ENCODE results near the gene TAOK2.

The TAOK2 gene

DNA sequence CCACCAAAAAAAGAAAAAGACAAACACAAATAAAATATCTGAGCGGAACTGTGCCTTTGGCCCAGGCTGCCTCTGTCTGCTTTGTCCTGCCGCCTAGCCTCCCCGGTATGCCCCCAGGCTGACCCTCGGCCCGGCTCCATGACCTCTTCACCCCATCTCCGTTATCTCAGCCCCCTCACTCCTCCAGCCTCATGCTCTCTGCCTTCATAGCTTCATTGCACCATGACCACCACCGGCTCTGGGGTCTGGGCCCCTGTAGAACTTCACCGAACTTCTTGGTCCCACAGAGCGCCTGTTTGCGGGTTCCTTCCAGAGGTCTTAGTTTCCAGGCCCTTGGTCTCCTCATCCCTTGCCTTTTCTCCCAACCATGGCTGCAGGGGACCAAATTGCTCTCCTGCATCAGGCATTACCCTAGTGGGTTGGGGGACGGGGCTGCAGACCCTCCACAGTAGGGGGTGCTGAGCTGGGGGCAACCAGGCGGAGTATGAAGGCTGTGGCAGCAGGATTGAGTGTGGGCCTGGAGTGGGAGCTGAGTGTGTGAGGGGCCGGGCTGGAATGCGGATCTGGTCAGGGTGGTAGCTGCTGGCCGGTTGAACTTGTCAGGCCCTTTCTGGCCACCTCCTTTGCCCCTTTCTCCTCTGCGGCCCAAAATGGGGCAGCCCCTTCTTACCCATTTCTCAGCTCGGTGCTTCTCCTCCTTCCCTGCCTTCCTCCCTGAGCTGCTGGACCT, 14.8 kb downstream of the TAOK2 start:
- no peak for FAIRE-seq

DNA sequence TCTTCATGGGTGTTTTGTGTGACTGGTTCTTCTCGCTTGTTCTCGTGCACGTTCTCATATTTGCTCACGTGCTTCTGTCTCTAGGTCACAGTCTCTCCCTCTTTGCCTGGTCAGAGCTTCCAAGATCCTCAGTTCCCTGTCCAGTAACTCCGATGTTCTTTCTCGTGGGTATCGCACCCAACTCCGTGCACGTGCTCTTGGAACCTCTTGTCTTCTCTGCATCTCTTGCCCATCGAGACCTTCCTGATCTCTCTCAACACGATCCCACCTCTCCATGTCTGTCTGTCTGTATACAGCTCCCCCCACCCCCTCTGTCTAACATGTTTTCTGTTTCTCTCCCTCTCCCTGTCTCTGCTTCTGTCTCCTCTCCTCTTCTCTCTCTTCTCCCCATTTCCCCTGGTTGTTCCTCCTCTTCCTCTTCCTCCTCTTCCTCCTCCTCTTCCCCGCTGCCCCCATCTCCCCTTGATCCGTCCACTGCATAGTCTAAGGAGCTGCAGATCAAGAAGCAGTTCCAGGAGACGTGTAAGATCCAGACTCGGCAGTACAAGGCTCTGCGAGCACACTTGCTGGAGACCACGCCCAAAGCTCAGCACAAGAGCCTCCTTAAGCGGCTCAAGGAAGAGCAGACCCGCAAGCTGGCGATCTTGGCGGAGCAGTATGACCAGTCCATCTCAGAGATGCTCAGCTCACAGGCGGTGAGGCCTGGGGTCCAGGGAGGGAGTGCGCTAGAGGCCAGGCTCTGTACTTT, 15.6 kb downstream of the TAOK2 start:
- no peak for FAIRE-seq

DNA sequence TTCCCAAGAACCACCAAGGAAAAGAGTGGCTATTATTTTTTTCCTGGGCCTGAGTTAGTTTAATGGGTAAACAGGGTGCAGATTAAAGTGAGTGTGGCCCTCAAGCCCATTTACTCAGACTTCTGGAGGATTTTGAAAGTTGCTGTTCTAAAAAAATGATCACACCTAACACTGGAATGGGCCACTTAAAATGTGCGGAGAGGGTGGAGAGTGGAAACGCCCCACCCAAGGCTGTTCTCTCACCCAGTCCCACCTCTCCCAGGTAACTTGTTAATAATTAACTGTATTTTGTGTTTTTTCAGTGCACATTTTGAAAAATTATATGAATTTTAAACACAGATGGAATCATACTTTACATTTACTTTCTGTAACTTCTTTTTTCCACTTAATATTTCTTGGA, 16.4 kb downstream of the TAOK2 start:
- FAIRE-seq, result no peak

DNA sequence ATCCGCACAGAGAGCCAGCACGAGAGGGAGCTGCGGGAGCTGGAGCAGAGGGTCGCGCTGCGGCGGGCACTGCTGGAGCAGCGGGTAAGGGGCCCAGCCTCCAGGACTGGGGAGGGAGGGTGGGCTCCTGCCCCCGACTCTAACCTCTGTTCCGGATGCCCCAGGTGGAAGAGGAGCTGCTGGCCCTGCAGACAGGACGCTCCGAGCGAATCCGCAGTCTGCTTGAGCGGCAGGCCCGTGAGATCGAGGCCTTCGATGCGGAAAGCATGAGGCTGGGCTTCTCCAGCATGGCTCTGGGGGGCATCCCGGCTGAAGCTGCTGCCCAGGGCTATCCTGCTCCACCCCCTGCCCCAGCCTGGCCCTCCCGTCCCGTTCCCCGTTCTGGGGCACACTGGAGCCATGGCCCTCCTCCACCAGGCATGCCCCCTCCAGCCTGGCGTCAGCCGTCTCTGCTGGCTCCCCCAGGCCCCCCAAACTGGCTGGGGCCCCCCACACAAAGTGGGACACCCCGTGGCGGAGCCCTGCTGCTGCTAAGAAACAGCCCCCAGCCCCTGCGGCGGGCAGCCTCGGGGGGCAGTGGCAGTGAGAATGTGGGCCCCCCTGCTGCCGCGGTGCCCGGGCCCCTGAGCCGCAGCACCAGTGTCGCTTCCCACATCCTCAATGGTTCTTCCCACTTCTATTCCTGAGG, 17.4 kb downstream of the TAOK2 start:
- no peak for FAIRE-seq

DNA sequence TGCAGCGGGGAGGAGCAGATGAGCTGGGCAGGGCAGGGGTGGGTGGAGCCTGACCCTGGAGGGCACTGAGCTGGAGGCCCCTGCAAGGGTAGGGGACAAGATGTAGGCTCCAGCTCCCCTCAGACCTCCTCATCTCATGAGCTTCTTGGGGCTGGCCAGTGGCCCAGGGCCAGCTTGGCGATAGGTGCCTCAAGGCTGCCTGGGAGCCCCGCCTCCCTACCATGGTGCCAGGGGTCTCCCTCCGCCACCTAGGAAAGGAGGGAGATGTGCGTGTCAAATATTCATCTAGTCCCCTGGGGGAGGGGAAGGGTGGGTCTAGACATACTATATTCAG, 17.9 kb downstream of the TAOK2 start:
- no peak for FAIRE-seq

DNA sequence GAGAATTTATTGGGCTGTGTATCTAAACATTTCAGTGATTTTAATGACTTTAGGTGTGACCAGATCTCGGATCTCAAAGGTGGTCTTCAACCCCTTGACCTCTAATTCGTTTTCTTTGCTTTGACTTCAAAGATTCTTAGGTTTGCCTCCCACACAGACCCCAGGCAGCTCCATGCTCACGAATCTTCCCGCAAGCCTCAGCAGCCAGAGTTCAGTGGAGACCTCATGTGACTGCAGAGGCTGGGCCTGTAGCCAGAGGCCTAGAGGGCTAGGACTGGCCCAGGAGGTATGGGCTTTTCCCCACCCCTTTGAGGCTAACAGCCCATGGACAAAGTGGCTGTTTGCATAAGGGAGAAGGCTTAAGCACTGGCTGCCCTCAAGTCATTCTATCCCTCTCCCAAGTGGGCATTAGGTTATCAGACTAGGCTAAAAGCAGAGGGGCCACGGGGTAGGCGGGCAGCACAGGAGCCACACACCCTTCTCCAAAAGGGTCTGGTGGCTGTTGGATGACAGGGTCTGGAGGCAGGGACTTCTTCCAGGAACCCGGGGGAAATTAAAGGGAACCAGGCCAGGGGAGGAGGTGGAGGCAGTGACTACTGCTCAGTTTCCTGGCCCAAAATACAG, 18.8 kb downstream of the TAOK2 start:
- no peak for FAIRE-seq

DNA sequence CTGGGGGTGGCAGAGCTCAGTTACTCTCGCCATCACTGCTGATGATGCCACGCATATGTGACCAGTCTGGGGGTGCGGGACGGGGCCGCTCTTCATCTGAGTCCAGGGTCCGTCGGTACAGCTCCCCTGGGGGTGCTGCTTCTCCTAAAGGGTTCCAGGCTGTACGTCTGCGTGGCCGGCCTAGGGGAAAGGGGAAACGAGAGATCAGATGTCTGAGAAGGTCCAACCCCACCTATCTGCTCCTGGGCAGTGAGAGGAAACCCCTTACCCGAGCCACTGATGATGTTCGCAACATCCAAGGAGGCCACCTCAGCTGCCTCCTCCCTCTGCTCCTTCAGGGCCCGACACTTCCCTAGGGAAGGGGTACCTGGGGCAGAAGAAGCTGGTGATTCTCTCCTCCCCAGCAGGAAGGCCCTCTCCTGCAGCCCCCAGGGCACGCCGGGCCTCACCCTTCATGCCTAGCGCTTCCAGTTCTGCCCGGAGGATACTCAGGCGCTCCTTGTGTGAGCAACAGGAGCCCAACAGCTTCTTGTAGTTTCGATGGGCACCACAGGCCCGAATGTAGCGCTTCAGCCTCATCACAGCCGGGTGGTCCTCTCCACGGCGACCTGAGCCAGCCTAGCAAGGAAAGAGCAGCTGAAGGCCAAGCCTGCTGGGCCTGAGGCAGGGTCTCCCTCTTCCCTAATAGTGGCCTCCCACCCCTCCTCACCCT, 19.7 kb downstream of the TAOK2 start:
- no peak for FAIRE-seq

DNA sequence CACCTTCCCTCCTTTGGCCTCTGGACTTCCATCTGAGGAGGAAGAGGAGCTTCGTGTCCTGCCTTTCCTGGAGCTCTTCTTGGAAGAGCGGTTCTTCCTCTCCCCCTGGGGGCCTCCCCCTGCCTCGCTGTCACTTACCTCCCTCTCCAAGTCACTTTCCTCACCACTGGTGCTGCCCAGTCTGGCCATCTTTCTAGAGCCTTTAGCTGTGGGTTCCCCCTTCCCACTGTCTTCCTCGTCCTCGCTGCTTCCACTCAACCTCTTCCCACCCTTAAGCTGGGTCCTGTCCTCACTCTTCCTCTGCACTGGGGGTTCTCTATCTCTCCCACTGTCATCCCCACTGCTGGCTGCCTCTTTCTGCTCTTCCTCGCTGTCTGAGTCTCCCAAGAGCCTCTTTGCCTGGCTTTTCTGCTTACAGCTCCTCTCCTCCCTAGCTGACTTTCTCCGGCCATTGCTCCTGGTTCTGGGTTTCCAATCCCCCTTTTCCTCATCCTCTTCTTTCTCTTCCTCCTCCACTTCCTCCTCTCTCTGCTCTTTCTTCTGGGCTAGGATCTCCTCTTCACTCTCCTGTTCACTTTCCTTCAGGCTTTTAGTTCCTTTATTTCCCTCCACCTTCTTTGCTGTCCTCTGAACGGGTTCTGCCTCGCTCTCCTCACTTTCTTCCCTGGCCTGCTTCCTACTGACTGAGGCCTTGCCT, 20.4 kb downstream of the TAOK2 start:
- FAIRE-seq, result no peak

DNA sequence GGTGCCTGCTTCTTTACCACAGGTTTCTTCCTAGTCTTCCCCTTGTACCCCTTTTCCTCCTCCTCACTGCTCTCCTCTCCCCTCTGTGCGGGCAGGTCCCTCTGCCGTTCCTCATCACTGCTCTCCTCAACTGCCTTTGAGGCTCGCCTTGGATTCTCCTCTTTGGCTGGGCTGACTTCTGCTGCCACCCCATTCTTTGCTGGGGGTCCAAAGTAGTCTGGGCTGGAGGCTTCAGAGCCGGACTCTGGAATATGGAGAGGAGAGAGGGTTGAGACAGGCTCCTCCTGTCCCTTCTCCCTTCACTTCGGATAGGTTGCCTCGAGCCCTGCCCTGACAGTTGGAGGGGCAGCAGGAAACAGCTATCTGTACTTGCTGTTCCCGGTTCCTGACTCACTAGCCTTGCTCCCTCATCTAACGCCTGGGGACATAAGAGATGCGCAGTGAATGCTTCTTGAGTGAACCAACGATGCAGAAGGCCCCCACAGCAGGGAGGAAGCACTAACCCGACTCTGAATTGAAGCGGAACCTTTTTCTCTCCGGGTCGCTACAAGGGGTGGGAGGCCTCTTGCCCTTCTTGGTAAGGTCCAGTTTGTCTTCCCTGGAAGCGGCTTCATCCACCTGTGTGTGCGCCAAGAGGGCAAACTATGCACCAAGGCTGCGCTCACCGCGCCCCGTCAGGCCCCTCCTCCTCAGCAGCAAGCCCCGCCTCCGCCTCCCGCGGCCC, 21.1 kb downstream of the TAOK2 start:
- FAIRE-seq, result no peak

DNA sequence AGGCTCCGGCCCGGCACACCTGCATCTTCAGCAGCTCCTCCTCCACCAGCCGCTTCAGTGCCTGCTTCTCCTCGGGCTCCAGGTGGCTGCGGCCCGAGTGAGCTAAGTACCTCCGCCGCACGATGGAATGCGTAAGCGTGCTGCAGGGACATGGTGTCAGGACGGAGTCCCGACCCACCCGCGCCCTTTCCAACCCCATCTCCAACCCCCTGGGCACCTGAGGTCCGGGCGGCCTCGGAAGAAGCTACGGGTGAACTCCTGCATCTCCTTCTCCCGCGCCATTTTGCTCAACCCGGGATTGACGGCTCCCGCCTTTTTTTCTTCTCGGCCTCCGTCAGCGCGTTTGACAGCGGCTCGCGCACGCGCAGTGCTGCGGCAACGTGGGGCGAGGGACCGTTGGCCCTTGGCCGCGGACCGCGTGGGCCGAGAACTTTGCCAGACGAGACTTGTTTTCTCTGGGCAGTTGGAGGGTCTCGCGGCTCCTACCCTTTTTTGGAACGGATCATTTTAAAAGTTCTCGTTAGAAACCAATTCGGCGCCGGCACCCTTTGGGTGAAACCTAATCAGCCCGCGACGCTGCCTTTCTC, 21.7 kb downstream of the TAOK2 start, which contains the start of gene HIRIP3:
Gene HIRIP3, minus strand, starts transcription at position 294 of the 587 bp plus-strand sequence. Its CDS starts 12 bp downstream, at position 282.
- no peak for FAIRE-seq

DNA sequence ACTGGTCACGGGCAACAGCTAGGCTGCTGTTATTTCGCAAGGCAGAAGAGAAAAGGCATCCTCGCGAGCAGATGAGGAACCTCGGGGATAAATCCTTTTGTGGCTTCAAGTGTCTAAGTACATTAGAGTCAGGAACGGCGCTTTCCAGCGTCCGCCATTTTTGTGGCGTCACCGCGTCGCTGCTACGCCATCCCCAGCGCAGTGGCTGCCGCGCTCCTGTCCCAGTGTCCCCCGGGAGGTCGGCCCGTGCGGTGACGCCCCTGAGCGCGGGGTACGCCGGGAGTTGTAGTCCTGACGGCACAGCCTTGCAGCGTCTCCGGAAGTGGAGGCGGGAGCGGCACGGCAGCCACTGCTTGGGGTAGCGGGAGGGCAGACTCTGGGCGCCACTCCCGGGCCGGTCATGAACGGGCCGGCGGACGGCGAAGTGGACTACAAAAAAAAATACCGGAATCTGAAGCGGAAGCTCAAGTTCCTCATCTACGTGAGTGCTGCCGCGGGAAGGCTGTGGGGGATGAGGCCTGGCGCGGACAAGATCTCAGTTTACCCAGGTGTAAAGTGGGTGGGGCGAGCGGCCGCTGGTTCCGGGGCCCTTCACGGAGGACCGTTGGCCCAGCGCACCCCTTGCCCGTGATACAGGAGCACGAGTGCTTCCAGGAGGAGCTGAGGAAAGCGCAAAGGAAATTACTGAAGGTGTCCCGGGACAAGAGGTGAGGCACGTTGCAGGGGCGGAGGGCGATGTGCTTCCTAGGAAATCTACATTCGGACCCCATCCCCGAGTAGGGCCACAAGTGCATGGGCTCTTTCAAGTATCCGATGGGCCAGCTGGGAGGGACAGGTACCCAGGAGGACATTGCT, 22.5 kb downstream of the TAOK2 start, which contains the start of gene INO80E:
Gene INO80E, plus strand, starts transcription at position 331 of the 855 bp plus-strand sequence. Its CDS starts 70 bp downstream, at position 401.
- FAIRE-seq, result no peak

DNA sequence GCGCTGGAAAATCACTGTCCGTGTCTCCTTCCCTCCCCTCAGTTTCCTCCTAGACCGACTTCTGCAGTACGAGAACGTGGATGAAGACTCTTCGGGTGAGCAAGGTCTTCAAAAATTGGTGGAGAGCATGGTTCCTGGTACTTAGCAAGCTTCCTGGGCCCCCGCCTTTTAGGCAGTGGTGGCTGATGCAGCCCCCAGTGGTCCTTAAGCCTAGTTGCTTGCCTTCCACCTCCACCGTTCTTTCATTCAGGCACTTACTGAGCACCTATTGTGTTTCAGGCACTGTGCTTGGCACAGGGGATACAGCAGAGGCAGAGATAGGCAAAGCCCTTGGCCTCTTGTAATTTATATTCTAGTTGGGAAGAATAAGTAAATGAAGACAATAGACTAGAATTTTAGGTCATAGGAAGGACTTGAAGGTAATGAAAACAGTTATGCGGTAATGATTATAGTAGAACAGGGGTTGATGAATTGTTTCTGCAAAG, 23.1 kb downstream of the TAOK2 start:
- no peak for FAIRE-seq

DNA sequence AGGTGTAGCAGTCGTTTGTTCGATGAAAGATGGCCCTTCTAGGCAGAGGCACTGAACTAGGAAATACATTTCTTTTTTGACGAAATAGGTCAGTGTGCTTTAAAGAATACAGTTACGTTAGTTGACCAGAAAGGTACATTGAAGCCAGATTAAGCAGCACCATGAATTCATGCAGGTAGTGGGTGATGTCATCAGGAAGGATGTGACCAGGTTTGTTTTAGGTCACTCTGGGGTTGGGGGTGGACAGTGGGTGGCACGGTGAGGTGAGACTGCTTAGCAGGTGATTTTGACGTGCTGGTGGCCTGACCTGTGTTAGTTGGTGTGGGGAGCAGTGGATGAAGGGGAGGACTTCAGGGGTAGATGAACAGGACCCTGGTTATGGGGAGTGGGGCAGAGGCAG, 25.9 kb downstream of the TAOK2 start:
- FAIRE-seq, result no peak

DNA sequence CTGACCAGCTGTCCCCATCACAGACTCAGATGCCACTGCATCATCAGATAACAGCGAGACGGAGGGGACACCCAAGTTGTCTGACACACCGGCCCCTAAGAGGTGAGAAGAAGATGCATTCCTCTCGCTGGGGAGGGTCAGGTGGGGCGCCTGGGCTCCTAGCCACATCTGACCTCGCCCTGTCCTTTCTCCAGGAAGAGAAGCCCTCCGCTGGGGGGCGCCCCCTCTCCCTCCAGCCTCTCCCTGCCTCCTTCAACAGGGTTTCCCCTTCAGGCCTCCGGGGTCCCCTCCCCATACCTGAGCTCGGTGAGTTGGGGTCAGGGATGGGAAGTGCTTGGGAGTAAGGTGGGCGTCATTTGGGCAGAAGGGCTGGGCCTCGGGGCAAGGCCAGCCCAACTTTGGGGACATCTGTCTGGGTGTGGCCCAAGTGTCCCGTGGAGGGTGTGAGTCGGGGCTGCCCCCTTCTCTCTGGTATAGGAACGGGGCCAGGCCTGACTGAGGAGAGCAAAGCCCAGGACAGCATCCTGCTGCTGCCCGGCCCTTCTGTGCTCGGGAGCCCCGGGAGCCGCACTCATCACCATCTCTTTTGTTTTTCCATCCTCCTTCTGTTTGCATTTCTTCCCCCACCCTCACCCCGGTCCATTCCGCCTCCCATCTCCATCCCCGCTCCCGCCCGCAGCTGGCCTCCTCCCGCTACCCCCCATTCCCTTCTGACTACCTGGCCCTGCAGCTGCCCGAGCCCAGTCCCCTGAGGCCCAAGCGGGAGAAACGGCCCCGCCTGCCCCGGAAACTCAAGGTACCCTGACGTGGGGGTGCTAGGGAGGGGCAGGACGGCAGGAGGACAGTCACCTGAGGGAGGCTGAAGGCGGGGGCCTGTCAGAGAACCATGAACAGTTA, 27.3 kb downstream of the TAOK2 start:
- no peak for FAIRE-seq

DNA sequence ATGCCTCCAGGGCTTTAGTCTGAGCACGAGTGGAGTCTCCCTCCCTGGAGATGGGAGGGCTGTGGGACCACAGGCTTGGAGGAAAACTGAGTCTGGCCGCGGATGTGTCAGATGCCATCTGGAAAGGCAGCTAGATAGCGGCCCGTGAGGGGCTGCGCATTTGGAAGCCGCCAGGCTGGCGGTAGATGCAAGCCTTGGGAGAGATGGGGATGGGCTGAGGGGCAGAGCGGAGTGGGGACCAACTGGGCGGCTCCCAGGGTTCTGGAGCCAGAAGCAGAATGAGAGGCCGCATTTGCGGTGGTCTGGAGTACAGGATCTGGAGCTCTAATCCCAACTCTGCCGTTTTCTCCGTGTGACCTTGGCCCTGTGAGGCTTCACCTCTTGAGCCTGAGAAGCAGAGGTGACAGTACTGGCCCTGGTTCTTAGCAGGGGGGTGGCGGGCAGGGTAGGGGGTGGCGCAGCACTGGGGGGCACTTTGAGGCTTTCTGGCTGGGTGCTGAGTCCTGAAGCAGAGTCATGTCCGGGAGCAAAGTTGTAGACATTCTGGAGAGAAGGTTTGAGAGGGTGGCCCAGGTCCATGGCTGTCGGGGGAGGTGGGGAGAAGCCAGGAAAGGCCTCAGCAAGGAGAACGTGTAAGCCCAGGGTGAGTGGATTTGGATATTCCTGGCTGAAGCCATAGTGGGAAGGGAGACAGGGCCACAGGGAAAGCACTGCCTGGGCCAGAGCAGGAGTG, 29.1 kb downstream of the TAOK2 start:
- no peak for FAIRE-seq

DNA sequence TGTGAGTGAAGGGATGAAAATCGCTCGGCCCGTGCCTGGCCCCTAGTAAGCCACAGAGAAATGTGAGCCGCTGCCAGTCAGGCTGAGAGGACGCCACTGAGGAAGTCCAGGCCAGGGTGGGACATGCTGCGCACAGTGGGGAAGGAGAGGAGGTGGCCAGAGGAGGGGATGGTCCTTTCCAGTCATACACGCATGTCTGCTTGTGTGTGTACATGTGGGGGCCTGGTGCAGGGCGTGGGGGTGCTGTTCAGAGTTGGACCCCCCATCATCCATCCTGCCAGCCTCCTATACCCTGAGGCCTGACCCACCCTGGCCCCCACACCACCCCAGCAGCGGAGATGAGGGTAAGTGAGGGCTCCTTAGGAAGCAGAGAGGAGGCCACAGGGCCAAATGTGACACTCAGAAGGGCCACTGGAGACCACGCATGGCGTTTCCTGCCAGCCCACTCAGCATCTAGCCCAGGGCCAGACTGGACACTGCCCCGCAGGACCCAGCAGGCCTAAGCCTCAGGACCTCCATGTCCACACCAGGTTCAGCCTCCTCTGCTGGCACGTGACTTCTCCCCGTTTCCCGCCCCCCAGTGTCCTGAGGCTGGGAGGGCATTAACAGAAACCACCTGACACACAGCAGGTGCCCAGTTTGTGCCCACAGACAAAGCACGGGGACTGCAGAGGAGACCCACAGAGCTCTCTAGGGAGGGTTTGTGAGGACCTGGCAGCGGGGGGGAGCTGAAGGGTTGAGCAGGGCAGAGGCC, 30.2 kb downstream of the TAOK2 start:
- FAIRE-seq, result no peak

DNA sequence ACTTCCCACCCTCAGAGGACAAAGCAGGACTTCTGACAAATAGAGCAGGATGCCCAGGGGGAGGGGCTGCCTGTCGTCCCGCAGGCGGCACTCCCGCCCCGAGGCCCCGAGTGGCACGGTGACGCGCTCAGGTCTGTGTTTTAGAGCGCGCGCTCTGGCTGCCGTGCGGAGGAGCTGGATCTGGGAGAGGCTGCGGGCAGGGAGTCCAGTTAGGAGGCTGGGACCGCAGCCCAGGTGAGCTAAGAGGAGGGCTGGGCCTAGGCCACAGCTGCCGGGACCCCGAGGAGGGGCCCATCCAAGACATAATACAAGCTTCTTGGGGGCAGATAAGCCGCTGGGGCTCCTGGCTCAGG, 30.7 kb downstream of the TAOK2 start:
- FAIRE-seq, result no peak

Data from colon (tissue), 2 donors.